HepG2 (cell line): Measurements from ENCODE around the gene DPP8. TPM values are rescaled to one million over a fixed set of nuclear protein-coding genes. Genes with fewer than 3 reads are reported as not detected.
A peak's percentile ranks its signal among the peaks of the same experiment; 100 is the strongest.

Experiments used
- ATAC-seq: fragments of 200-7000 bp; cut with Tn5 transposase; 3 replicates; pipeline ENCODE4 v1.9.1; 2020; ENCODE audit warnings: mild to moderate bottlenecking, moderate library complexity
- BruUV-seq: library from RNA; stranded (reverse); fragments of 400-500 nt; replicated peaks from 2 replicates; lab custom pipeline; 2021; lab: Mats Ljungman, UMichigan
- CTCF ChIA-PET: fragments of 300-600 bp; formaldehyde crosslinking; extraction: SDS; loops from one replicate; lab custom pipeline; 2021; ENCODE audit warnings: low total read pairs, inconsistent platforms, low intra/inter-chr PET ratio; lab: Yijun Ruan, JAX
- POLR2A ChIA-PET: fragments of 350-600 bp; sonication (Branson Sonifier 250); formaldehyde crosslinking; loops from one replicate; lab custom pipeline; 2020; ENCODE audit warnings: antibody characterized with exemption, inconsistent platforms; lab: Yijun Ruan, JAX
- DNase-seq: peaks from one replicate; pipeline ENCODE4 v3.0.0-alpha.2; 2015; ENCODE audit warnings: low spot score
- FAIRE-seq: peaks from 3 replicates; lab custom pipeline; 2011; peaks lifted over from hg19 to GRCh38; lab: Jason Lieb, UNC
- H2AFZ ChIP-seq: one replicate; pipeline ENCODE4 v1.6.1; 2011; ENCODE audit warnings: low read length, inconsistent platforms
- H3K27ac ChIP-seq: fragments of 300-600 bp; 3 replicates; pipeline ENCODE4 v1.8.0; 2011; ENCODE audit warnings: mixed run types, mild to moderate bottlenecking, mixed read lengths, low read length, inconsistent platforms; ENCODE audit not compliant: insufficient read depth; ENCODE audit errors: extremely low read length
- H3K27me3 ChIP-seq, 2 experiments: fragments of 200-600 bp in 1 of 2; 2 replicates in 1 of 2; 3 replicates in 1 of 2; pipeline versions ENCODE4 v1.6.0 to v1.8.0; 2011; ENCODE audit warnings: low read length in 2 of 2, mild to moderate bottlenecking in 2 of 2, moderate library complexity in 2 of 2, inconsistent platforms in 1 of 2; ENCODE audit not compliant: insufficient read depth in 2 of 2, control insufficient read depth in 1 of 2
- H3K36me3 ChIP-seq, 2 experiments: fragments of 200-600 bp in 1 of 2; replicated peaks in 1 of 2; 2 replicates in 1 of 2; 3 replicates in 1 of 2; pipeline versions ENCODE4 v1.5.1 to v1.8.0; 2011; ENCODE audit warnings: low read length in 2 of 2, inconsistent platforms in 1 of 2; ENCODE audit not compliant: insufficient read depth in 2 of 2, control insufficient read depth in 1 of 2
- H3K4me1 ChIP-seq: 2 replicates; pipeline ENCODE4 v1.5.1; 2012; ENCODE audit warnings: low read length, inconsistent platforms; ENCODE audit not compliant: insufficient read depth
- H3K4me2 ChIP-seq: 2 replicates; pipeline ENCODE4 v1.6.0; 2011; ENCODE audit warnings: low read depth, low read length, inconsistent platforms
- H3K4me3 ChIP-seq, 3 experiments: fragments of 200-600 bp in 1 of 3; sonication (generic), shearing (Covaris generic) in 1 of 3; replicated peaks in 1 of 3; 2 replicates each; pipeline ENCODE4 v1.5.1; 2011 to 2016; ENCODE audit warnings: low read length in 3 of 3, inconsistent platforms in 2 of 3, low read depth in 2 of 3, mild to moderate bottlenecking in 2 of 3, control low read depth in 1 of 3, mixed read lengths in 1 of 3; ENCODE audit not compliant: insufficient read depth in 1 of 3
- H3K79me2 ChIP-seq: one replicate; pipeline ENCODE4 v1.6.1; 2011; ENCODE audit warnings: low read length, inconsistent platforms; ENCODE audit not compliant: insufficient read depth
- H3K9ac ChIP-seq: 2 replicates; pipeline ENCODE4 v1.6.0; 2011; ENCODE audit warnings: mild to moderate bottlenecking, low read depth, low read length, inconsistent platforms; ENCODE audit not compliant: insufficient read depth
- H3K9me3 ChIP-seq: 2 replicates; pipeline ENCODE4 v1.5.1; 2012; ENCODE audit warnings: mild to moderate bottlenecking, low read length
- H4K20me1 ChIP-seq: 2 replicates; pipeline ENCODE4 v1.6.0; 2011; ENCODE audit warnings: inconsistent platforms, mild to moderate bottlenecking, low read length, moderate library complexity; ENCODE audit not compliant: insufficient read depth
- RARG ChIP-seq: sonication (generic); formaldehyde crosslinking; IDR thresholded peaks from 2 replicates; pipeline ENCODE4 v1.4.0; 2020; ENCODE audit warnings: low read depth, mild to moderate bottlenecking, missing genetic modification reagents
- ZNF256 ChIP-seq: sonication (generic); formaldehyde crosslinking; conservative IDR thresholded peaks from 2 replicates; pipeline ENCODE4 v1.4.0; 2020; ENCODE audit warnings: missing genetic modification reagents
- ZNF770 ChIP-seq: sonication (generic); formaldehyde crosslinking; IDR thresholded peaks from 2 replicates; pipeline ENCODE4 v1.5.0; 2020; ENCODE audit warnings: mild to moderate bottlenecking, missing genetic modification reagents
- WGBS: methylation state at CpG from one replicate; pipeline ENCODE4 v1.1.6; 2017; ENCODE audit warnings: low lambda C conversion rate; 5-methylcytosine and 5-hydroxymethylcytosine counted together
- in situ Hi-C: cut with HindIII; loops from 2 replicates; pipeline ENCODE4 v1.10.0; 2017; ENCODE audit warnings: low pct_unique_long_range_greater_than_20kb; ENCODE audit not compliant: extremely low pct_ligation_motif_present
- intact Hi-C: fragments of 100-400 bp; cut with micrococcal nuclease; formaldehyde crosslinking; loops from one replicate; pipeline ENCODE4 v1.10.0; 2022; ENCODE audit not compliant: unreplicated experiment
- polyA plus RNA-seq, 8 experiments: library from polyadenylated mRNA; depleted of rRNA in 3 of 8; stranded (reverse) in 7 of 8; unstranded in 1 of 8; fragments of >200 nt; fragmentation: Illumina TruSeq in 4 of 8; extraction: Trizol in 4 of 8; gene quantifications; 2 replicates each; pipeline versions ENCODE4 v1.2.1 to v1.2.3, GENCODE V29; 2011 to 2016; ENCODE audit warnings: low read depth in 4 of 8, missing spikeins in 1 of 8, mixed read lengths in 1 of 8; ENCODE audit not compliant: insufficient read depth in 1 of 8
- total RNA-seq, 5 experiments: library from RNA; depleted of rRNA; stranded (reverse); fragments of >200 nt; fragmentation: Illumina TruSeq; extraction: Trizol; gene quantifications; 2 replicates each; pipeline ENCODE4 v1.2.3, GENCODE V29; 2016; ENCODE audit warnings: low read depth in 1 of 5

The DPP8 gene
- total and polyA plus RNA-seq, 2 of the 13 experiments (the other 11 are each of a cell fraction or from before 2014, with no cell fraction given): 18.0 to 26.3 TPM

GRCh38 chr15:65423976-65424679, 93.4 kb downstream of the DPP8 start:
- Histone ChIP-seq H3K27me3 (peaks cover 9 to 46% of the 10 kb centered on the region in 2 experiments; a peak in 4 of 5 replicates), H2AFZ (no peak overlapping the region), H3K4me3 (no peak overlapping the region), H3K36me3 (no peaks in the 10 kb centered on the region), H3K9ac (no peak overlapping the region), H3K9me3 (no peaks in the 10 kb centered on the region), H4K20me1 (no peaks in the 10 kb centered on the region), H3K4me2 (no peak overlapping the region), H3K27ac (no peak overlapping the region), H3K79me2 (no peaks in the 10 kb centered on the region), H3K4me1 (peaks cover 38% of the 10 kb centered on the region)
- in situ Hi-C loops (no loop called here), intact Hi-C loops (no loop called here)
- FAIRE-seq (no peak), DNase-seq (no peak), ATAC-seq (no peak)
- peak; percentile 42; the same call in 1 of the 2 replicates for TF ChIP-seq ZNF770 (CRISPR knock-in tag)
- TF ChIP-seq RARG (CRISPR knock-in tag): no peak
- no peak for TF ChIP-seq ZNF256 (CRISPR knock-in tag)
- no TSS peak for BruUV-seq
- POLR2A ChIA-PET: no interaction called here
- CTCF ChIA-PET: interaction anchor here (1.1 kb wide), 1 partner anchor 24 kb away, joined by 3 read pairs; no protein-coding TSS in a partner anchor
- 59% methylated on average over 9 of the region's 9 CpGs for WGBS
